DND-41 (cell line): Measurements from ENCODE around the gene KLK3.

ENCODE experiments used
- CTCF ChIP-seq: IDR thresholded peaks from 2 replicates; pipeline ENCODE4 v1.5.1; 2012; ENCODE audit warnings: borderline replicate concordance, low read length, moderate library complexity, mild to moderate bottlenecking; ENCODE audit not compliant: poor library complexity, severe bottlenecking; ENCODE audit errors: extremely low read depth
- EZH2 ChIP-seq: IDR thresholded peaks from 3 replicates; pipeline ENCODE4 v1.6.1; 2012; ENCODE audit warnings: borderline replicate concordance, low read depth, mild to moderate bottlenecking, moderate library complexity, low read length, inconsistent platforms; ENCODE audit not compliant: severe bottlenecking

DNA sequence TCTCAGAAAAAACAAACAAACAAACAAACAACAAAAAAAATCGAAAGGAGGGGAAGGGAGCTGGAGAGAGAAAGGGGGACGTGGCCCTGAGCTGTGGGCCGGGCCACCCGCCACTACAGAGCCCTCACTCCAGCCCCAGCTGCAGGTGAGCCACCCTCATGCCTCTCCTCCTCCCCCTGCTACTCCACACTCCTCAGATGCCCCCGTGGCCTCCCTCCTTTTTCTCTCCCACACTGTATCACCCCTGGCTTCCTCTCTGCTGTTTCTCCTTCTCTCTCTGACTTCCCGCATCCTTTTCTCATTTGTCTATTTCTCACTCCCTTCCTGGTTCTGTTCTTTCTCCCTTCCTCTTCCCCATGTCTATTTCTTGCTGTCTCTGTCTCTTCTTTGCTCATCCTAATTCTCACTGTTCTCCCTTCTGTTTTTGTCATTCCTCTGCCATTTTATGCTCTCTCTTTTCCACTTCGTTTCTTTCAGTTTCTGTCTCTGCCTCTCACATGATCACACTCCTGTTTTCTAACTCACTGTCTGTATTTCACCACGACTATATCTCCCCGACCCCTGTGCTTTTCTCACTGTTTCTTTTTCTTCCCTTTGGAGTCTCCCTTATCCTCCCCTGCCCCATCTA lies 21.2 kb downstream of the KLK3 start:
- TF ChIP-seq EZH2 = no peak
- no peak for TF ChIP-seq CTCF
